Measurements from ENCODE around the gene VPS9D1. TPM values are rescaled to one million over a fixed set of nuclear protein-coding genes. Genes with fewer than 3 reads are reported as not detected.

Gene VPS9D1
- total RNA-seq, 1 donor from 2014 or later: 11.1 TPM

GRCh38 chr16:89733792-89734191, 13.1 kb upstream of the VPS9D1 start:
- intact Hi-C loops (cut with DNase I): no loop called here
- ATAC-seq (no peak), DNase-seq (ENCODE audit: missing footprints) (no peak)

- no peak for ATAC-seq
- intact Hi-C loops (cut with DNase I): no loop called here
- DNase-seq (ENCODE audit: missing footprints): no peak
Measured at GRCh38 chr16:89733322-89733721, 12.6 kb upstream of the VPS9D1 start.

GRCh38 chr16:89732918-89733242, 12.2 kb upstream of the VPS9D1 start:
- intact Hi-C loops (cut with DNase I): no loop called here
- DNase-seq (ENCODE audit: missing footprints): no peak
- ATAC-seq: no peak

GRCh38 chr16:89732142-89732917, 11.6 kb upstream of the VPS9D1 start:
- DNase-seq (ENCODE audit: missing footprints) (no peak), ATAC-seq (no peak)
- intact Hi-C loops (cut with DNase I): no loop called here

GRCh38 chr16:89730610-89731234, 10.0 kb upstream of the VPS9D1 start:
- ATAC-seq (no peak), DNase-seq (ENCODE audit: missing footprints) (no peak)
- intact Hi-C loops (cut with DNase I): no loop called here

GRCh38 chr16:89729863-89730593, 9.3 kb upstream of the VPS9D1 start:
- intact Hi-C loops (cut with DNase I): no loop called here
- peak; percentile 45 for DNase-seq (ENCODE audit: missing footprints)
- no peak for ATAC-seq

- ATAC-seq: no peak
- no peak for DNase-seq (ENCODE audit: missing footprints)
- intact Hi-C loops (cut with DNase I): no loop called here
Measured at GRCh38 chr16:89729293-89729692, 8.6 kb upstream of the VPS9D1 start.

GRCh38 chr16:89727406-89728120, 6.9 kb upstream of the VPS9D1 start:
- no peak for ATAC-seq
- intact Hi-C loops (cut with DNase I): no loop called here
- DNase-seq (ENCODE audit: missing footprints): no peak

GRCh38 chr16:89723279-89724250, 2.9 kb upstream of the VPS9D1 start:
- intact Hi-C loops (cut with DNase I): no loop called here
- DNase-seq (ENCODE audit: missing footprints): no peak
- no peak for ATAC-seq

- intact Hi-C loops (cut with DNase I): no loop called here
- peak; percentile 41 for ATAC-seq
- peak; percentile 91 for DNase-seq (ENCODE audit: missing footprints)
Measured at GRCh38 chr16:89722392-89723278, 1.9 kb upstream of the VPS9D1 start.

GRCh38 chr16:89721546-89722391, 1.1 kb upstream of the VPS9D1 start:
- DNase-seq (ENCODE audit: missing footprints): peak; percentile 91
- intact Hi-C loops (cut with DNase I): no loop called here

GRCh38 chr16:89720551-89720812, 216 bp downstream of the VPS9D1 start:
- ATAC-seq (peak; percentile 30), DNase-seq (ENCODE audit: missing footprints) (no peak)

More at GRCh38 chr16:89721546-89722391, 1.1 kb upstream of the VPS9D1 start:
- ATAC-seq: peak; percentile 23

GRCh38 chr16:89717688-89718505, 2.8 kb downstream of the VPS9D1 start:
- ATAC-seq (no peak), DNase-seq (ENCODE audit: missing footprints) (no peak)
- intact Hi-C loops (cut with DNase I): no loop called here

More at GRCh38 chr16:89720551-89720812, 216 bp downstream of the VPS9D1 start:
- intact Hi-C loops (cut with DNase I): no loop called here

- intact Hi-C loops (cut with DNase I): no loop called here
- DNase-seq (ENCODE audit: missing footprints) (no peak), ATAC-seq (no peak)
Measured at GRCh38 chr16:89716916-89717687, 3.6 kb downstream of the VPS9D1 start.

GRCh38 chr16:89716493-89716892, 4.2 kb downstream of the VPS9D1 start:
- DNase-seq (ENCODE audit: missing footprints) (no peak), ATAC-seq (no peak)
- intact Hi-C loops (cut with DNase I): no loop called here
